Large intestine (tissue), 3 donors: ENCODE results near the gene LRRIQ4. TPM values are rescaled to one million over a fixed set of nuclear protein-coding genes. Genes with fewer than 3 reads are reported as not detected.
A peak's percentile ranks its signal among the peaks of the same experiment; 100 is the strongest.

ENCODE experiments used
- DNase-seq, 2 donors: peaks; one replicate each; pipeline versions ENCODE4 v3.0.0 to v3.0.0-alpha.2; 2013
- H3K27ac ChIP-seq: one replicate; pipeline ENCODE4 v1.5.1; 2013; ENCODE audit warnings: low read length
- H3K27me3 ChIP-seq: 2 replicates; pipeline ENCODE4 v1.6.1; 2013; ENCODE audit warnings: low read length; ENCODE audit not compliant: control insufficient read depth, insufficient read depth
- H3K36me3 ChIP-seq: 2 replicates; pipeline ENCODE4 v1.6.1; 2013; ENCODE audit warnings: low read length; ENCODE audit not compliant: control insufficient read depth, insufficient read depth
- H3K4me1 ChIP-seq: one replicate; pipeline ENCODE4 v1.6.1; 2013; ENCODE audit warnings: low read length; ENCODE audit not compliant: control insufficient read depth, insufficient read depth
- H3K4me3 ChIP-seq: one replicate; pipeline ENCODE4 v1.5.1; 2013; ENCODE audit warnings: low read length
- H3K9me3 ChIP-seq: one replicate; pipeline ENCODE4 v1.6.1; 2013; ENCODE audit warnings: mild to moderate bottlenecking, low read depth, low read length, moderate library complexity; ENCODE audit not compliant: control insufficient read depth
- WGBS: methylation state at CpG from one replicate; pipeline ENCODE4 v1.1.5; 2013; ENCODE audit warnings: low lambda C conversion rate; ENCODE audit not compliant: insufficient coverage; 5-methylcytosine and 5-hydroxymethylcytosine counted together
- polyA plus RNA-seq: library from polyadenylated mRNA; unstranded; fragments of 120-200 nt; gene quantifications from one replicate; pipeline ENCODE4 v1.2.1, GENCODE V29; 2013

Gene LRRIQ4
- polyA plus RNA-seq, 1 donor: 0.07 TPM

GRCh38 chr3:169827712-169828111, 15.0 kb downstream of the LRRIQ4 start:
- H3K9me3 ChIP-seq: no peaks in the 10 kb centered on the region
- H3K4me3 ChIP-seq: no peak overlapping the region
- H3K27ac ChIP-seq: no peak overlapping the region
- no peak for DNase-seq
- no peaks in the 10 kb centered on the region for H3K36me3 ChIP-seq
- no peaks in the 10 kb centered on the region for H3K4me1 ChIP-seq
- WGBS: no CpG with 5 or more reads among the region's 4 CpGs
- H3K27me3 ChIP-seq: no peaks in the 10 kb centered on the region

GRCh38 chr3:169835533-169835932, 22.9 kb downstream of the LRRIQ4 start:
- H3K27ac ChIP-seq: no peak overlapping the region
- H3K4me3 ChIP-seq: no peak overlapping the region
- no peaks in the 10 kb centered on the region for H3K27me3 ChIP-seq
- H3K4me1 ChIP-seq: no peaks in the 10 kb centered on the region
- H3K36me3 ChIP-seq: no peaks in the 10 kb centered on the region
- WGBS: no CpG with 5 or more reads among the region's 1 CpG
- no peaks in the 10 kb centered on the region for H3K9me3 ChIP-seq
- no peak for DNase-seq

- Histone ChIP-seq H3K27me3 (no peaks in the 10 kb centered on the region), H3K4me1 (no peaks in the 10 kb centered on the region), H3K27ac (no peak overlapping the region), H3K9me3 (no peaks in the 10 kb centered on the region), H3K4me3 (no peak overlapping the region), H3K36me3 (no peaks in the 10 kb centered on the region)
- DNase-seq: no peak
- WGBS: no CpG with 5 or more reads among the region's 5 CpGs
Observed at GRCh38 chr3:169836078-169836941, 23.6 kb downstream of the LRRIQ4 start.

- no peak overlapping the region for H3K27ac ChIP-seq
- H3K4me1 ChIP-seq: no peaks in the 10 kb centered on the region
- no peak for DNase-seq
- H3K9me3 ChIP-seq: no peaks in the 10 kb centered on the region
- 86% methylated on average over 2 of the region's 3 CpGs for WGBS
- H3K36me3 ChIP-seq: no peaks in the 10 kb centered on the region
- H3K4me3 ChIP-seq: no peak overlapping the region
- H3K27me3 ChIP-seq: no peaks in the 10 kb centered on the region
Observed at GRCh38 chr3:169836942-169837275, 24.2 kb downstream of the LRRIQ4 start.

DNA sequence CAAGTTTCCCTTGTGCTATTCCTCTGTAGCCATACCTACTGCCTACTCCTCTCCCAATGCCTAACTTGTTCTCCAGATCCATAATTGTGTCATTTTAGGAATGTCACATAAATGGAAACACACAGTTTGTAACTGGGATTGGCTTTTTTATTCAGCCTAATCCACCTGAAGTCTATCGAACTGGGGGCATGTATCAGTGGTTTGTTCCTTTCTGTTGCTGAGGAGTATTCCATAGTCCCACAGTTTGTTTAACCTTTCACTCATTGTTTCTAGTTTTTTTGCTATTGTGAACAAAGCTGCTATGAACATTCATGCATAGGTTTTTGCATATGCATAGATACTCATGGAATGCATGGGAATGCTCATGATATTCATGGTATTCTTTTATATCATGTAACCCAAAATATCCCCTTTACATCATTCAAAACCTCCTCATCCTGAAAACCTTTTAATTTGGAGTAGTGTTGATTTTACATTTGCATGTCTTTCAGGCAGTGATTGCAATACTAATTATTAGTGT, 25.9 kb downstream of the LRRIQ4 start:
- no peaks in the 10 kb centered on the region for H3K27me3 ChIP-seq
- no CpG with 5 or more reads among the region's 1 CpG for WGBS
- no peak for DNase-seq
- H3K36me3 ChIP-seq: no peaks in the 10 kb centered on the region
- H3K27ac ChIP-seq: no peak overlapping the region
- no peaks in the 10 kb centered on the region for H3K4me1 ChIP-seq
- H3K9me3 ChIP-seq: no peaks in the 10 kb centered on the region
- H3K4me3 ChIP-seq: no peak overlapping the region

DNA sequence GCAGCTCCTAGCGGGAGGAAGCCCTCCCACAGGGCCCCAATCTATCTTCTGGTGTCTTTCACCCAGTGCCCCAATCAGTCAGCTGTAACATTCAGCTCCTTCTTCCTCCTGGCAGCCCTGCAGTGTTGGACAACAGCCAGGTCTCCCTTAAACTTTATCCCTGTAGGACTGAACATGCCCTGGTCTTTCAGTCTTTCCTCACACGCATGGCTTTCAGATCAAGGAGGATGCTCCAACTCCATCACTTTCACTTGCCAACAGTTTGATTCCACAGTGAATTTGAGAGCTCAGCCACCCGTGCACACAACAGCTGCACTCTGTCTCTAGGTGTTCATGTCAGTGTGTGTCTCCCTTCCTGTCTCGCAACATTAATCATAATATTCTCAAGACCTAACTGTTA, 28.5 kb downstream of the LRRIQ4 start:
- no peaks in the 10 kb centered on the region for H3K4me1 ChIP-seq
- no peaks in the 10 kb centered on the region for H3K36me3 ChIP-seq
- H3K9me3 ChIP-seq: no peaks in the 10 kb centered on the region
- DNase-seq: no peak
- H3K27ac ChIP-seq: no peak overlapping the region
- H3K4me3 ChIP-seq: no peak overlapping the region
- H3K27me3 ChIP-seq: no peaks in the 10 kb centered on the region
- WGBS: 100% methylated on average over 1 of the region's 4 CpGs

DNA sequence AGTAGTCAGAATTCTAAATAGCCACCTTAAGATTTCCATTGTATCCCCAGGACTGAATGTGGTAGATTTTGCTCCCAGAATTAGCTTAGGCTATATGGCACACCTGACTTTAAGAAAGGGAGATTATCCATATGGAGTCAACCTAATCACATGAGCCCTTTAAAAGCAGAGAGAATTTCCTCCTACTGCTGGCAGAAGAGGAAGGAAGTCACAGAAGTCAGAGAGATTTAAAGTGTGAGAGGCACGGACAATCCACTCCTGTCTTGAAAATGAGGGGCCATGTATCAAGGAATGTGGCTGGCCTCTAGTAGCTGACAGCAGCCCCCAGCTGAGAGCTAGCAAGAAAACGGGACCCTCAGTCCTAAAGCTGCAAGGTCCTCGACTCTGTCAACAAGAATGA, 30.3 kb downstream of the LRRIQ4 start:
- H3K27me3 ChIP-seq: no peaks in the 10 kb centered on the region
- no peak for DNase-seq
- WGBS: 100% methylated on average over 1 of the region's 3 CpGs
- no peaks in the 10 kb centered on the region for H3K36me3 ChIP-seq
- no peak overlapping the region for H3K4me3 ChIP-seq
- no peak overlapping the region for H3K27ac ChIP-seq
- H3K9me3 ChIP-seq: no peaks in the 10 kb centered on the region
- H3K4me1 ChIP-seq: no peaks in the 10 kb centered on the region

- H3K4me3 ChIP-seq: no peak overlapping the region
- no peak for DNase-seq
- no peaks in the 10 kb centered on the region for H3K4me1 ChIP-seq
- no peak overlapping the region for H3K27ac ChIP-seq
- H3K9me3 ChIP-seq: no peaks in the 10 kb centered on the region
- no peaks in the 10 kb centered on the region for H3K36me3 ChIP-seq
- 95% methylated on average over 3 of the region's 11 CpGs for WGBS
- no peaks in the 10 kb centered on the region for H3K27me3 ChIP-seq
Observed at GRCh38 chr3:169846458-169847193, 34.0 kb downstream of the LRRIQ4 start.

DNA sequence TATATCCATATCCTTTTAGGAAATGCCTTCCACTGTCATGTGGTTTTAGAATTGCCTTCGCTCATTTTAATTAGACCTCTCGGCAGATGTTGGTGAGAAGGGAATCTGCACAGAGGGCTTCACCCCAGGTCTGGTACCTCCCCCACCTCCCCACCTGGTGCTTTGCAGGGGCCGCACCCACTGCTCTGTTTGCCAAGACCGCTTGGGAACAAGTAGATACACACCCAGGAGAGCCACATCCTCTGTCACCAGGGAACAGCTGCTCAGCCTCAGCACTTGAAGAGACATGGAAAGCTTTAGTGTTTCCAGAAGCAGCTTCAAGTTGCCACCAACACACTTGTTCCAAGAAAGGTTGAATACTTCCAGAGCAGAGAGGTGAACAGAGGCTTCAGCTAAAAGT, 35.2 kb downstream of the LRRIQ4 start:
- H3K4me3 ChIP-seq: no peak overlapping the region
- no peaks in the 10 kb centered on the region for H3K27me3 ChIP-seq
- no CpG with 5 or more reads among the region's 4 CpGs for WGBS
- no peaks in the 10 kb centered on the region for H3K4me1 ChIP-seq
- no peaks in the 10 kb centered on the region for H3K9me3 ChIP-seq
- no peak overlapping the region for H3K27ac ChIP-seq
- peak; percentile 38 to 58 for DNase-seq
- H3K36me3 ChIP-seq: no peaks in the 10 kb centered on the region

DNA sequence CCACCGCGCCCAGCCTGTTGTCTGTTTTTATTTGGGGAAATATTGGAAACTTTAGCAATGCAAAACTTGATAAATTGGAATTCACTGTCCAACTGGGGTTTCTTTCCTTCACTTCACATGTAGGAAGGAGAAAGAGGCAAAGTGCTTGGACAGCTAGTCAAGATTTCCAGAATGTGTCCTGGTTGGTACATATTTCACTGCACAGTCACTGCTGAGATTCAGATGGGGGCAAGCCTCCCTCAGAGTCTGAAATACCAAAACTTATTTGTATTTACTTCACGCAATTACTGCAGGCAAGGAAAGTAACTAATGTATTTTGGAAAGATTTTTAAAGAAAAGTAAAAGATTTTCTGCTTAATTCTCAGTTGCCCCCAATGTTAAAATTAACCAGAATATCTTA, 36.1 kb downstream of the LRRIQ4 start:
- H3K4me3 ChIP-seq: no peak overlapping the region
- no CpG with 5 or more reads among the region's 3 CpGs for WGBS
- no peaks in the 10 kb centered on the region for H3K36me3 ChIP-seq
- no peaks in the 10 kb centered on the region for H3K9me3 ChIP-seq
- no peak for DNase-seq
- no peak overlapping the region for H3K27ac ChIP-seq
- no peaks in the 10 kb centered on the region for H3K4me1 ChIP-seq
- H3K27me3 ChIP-seq: no peaks in the 10 kb centered on the region
